ENCODE measurements around the gene IL18.

DNA sequence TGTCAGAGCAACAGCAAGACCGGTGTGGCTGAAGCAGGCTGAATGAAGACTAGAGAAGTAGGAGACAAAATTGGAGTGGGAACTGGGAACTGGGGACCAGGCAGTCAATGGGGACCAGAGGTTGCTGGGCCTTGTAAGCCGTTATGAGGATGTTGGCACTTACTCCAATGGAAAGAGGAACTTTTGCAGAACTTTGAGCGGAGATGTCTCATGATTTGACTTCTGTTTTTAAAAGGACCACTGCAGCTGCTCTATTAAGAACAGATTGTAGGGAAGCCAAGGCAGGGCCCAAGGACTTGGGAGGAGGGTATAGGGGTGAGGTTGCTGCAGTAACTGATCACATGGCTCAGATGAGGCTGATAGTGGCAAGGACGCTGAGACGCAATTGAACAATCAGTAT, 34.2 kb downstream of the IL18 start:
- TF ChIP-seq CTCF (IDR thresholded peaks at IDR 0.05; ENCODE audit: insufficient read depth, low read length, poor library complexity, severe bottlenecking) (no peak), EZH2phosphoT487 (conservative IDR thresholded peaks at IDR 0.05; ENCODE audit: low read length) (no peak)
